ENCODE measurements around the gene CNIH2. TPM values are rescaled to one million over a fixed set of nuclear protein-coding genes. Genes with fewer than 3 reads are reported as not detected.

CNIH2 gene
- total and polyA plus RNA-seq, 9 of the 15 experiments (the other 6 are each of a cell fraction or from before 2014, with no cell fraction given): 0.26 to 0.89 (median 0.40) TPM; not detected in 4

DNA sequence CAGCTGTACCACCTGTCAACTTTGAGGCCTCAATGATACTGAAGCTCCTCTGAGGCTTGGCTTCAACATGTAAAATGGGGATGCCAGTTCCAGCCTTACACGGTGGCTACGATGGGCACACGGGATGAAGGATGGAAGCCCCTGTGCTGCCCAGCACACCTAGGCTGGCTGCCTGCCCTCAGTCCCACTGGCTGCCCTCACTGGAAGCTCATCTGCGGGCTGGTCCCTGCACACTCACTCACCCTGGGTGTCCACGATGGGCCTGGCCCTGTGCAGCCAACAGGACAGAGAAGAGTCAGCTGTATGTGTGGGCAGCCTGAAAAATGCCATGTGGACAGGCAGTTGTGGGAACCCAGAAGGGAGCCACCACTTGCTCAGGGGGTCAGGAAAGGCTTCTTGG lies 8.7 kb downstream of the CNIH2 start:
- WGBS (ENCODE audit: insufficient coverage, low coverage, missing lambda C conversion rate): 78% methylated on average over 5 of the region's 5 CpGs
- peaks cover 13% of the 10 kb centered on the region for H4K20me1 ChIP-seq (replicated peaks; ENCODE audit: control insufficient read depth, insufficient read depth, low read length)
- H3K9ac ChIP-seq (ENCODE audit: insufficient read depth in 1 of 2, low read depth in 2 of 2, low read length in 2 of 2): peak overlapping the region in 1 of 2 experiments; percentile 68; a peak in 2 of 4 replicates
- no peak overlapping the region for H3K4me3 ChIP-seq
- BruUV-seq (replicated peaks): no TSS peak
- ChIA-PET CTCF (ENCODE audit: low intra/inter-chr PET ratio) (no interaction called here), POLR2A (interaction anchor here (0.8 to 1.4 kb wide), 3 partner anchors 10 to 26 kb away, joined by 3 to 7 read pairs (median 5); no protein-coding TSS in a partner anchor)
- H3K27ac ChIP-seq (ENCODE audit: extremely low read depth, low read depth, low read length): no peak overlapping the region
- no peak overlapping the region for H2AFZ ChIP-seq (ENCODE audit: low read depth, low read length)
- peaks cover 24% of the 10 kb centered on the region for H3K79me2 ChIP-seq (ENCODE audit: control insufficient read depth, insufficient read depth, low read length)
- no peaks in the 10 kb centered on the region for H3K9me3 ChIP-seq (replicated peaks; ENCODE audit: control insufficient read depth, insufficient read depth, low read depth, low read length)
- no peak overlapping the region for H3K4me2 ChIP-seq (ENCODE audit: insufficient read depth, low read length)
- intact Hi-C loops (cut with micrococcal nuclease) (no loop called here), in situ Hi-C loops (cut with MboI) (no loop called here)
- peaks cover 4% of the 10 kb centered on the region for H3K9me1 ChIP-seq (ENCODE audit: control insufficient read depth, insufficient read depth, low read length)
- peaks cover 37% of the 10 kb centered on the region; the same call in 2 of the 3 replicates for H3K36me3 ChIP-seq (ENCODE audit: control insufficient read depth, insufficient read depth, low read length)
- no peaks in the 10 kb centered on the region for H3K27me3 ChIP-seq (ENCODE audit: control insufficient read depth in 2 of 2, insufficient read depth in 2 of 2, low read length in 2 of 2)
- ATAC-seq (no peak), FAIRE-seq (no peak), DNase-seq (ENCODE audit: extremely low read depth in 1 of 4, low spot score in 3 of 4) (no peak)
- H3K4me1 ChIP-seq (replicated peaks in 1 of 2; ENCODE audit: control insufficient read depth in 2 of 2, insufficient read depth in 2 of 2, low read length in 2 of 2): peaks cover 21 to 61% of the 10 kb centered on the region in 2 experiments
- no peak for TF ChIP-seq ZBTB8A (IDR thresholded peaks at IDR 0.05; ENCODE audit: partially characterized antibody)
- no peak for TF ChIP-seq CHD2 (IDR thresholded peaks at IDR 0.05; ENCODE audit: low read depth, low read length)
- TF ChIP-seq NR2C2 (CRISPR knock-in tag; IDR thresholded peaks at IDR 0.05): no peak
- TF ChIP-seq NR2C2 (tag; IDR thresholded peaks at IDR 0.05): no peak
- TF ChIP-seq ZBTB1 (CRISPR knock-in tag; IDR thresholded peaks at IDR 0.05; ENCODE audit: borderline replicate concordance, low read depth): no peak
- TF ChIP-seq, protein P1, sequence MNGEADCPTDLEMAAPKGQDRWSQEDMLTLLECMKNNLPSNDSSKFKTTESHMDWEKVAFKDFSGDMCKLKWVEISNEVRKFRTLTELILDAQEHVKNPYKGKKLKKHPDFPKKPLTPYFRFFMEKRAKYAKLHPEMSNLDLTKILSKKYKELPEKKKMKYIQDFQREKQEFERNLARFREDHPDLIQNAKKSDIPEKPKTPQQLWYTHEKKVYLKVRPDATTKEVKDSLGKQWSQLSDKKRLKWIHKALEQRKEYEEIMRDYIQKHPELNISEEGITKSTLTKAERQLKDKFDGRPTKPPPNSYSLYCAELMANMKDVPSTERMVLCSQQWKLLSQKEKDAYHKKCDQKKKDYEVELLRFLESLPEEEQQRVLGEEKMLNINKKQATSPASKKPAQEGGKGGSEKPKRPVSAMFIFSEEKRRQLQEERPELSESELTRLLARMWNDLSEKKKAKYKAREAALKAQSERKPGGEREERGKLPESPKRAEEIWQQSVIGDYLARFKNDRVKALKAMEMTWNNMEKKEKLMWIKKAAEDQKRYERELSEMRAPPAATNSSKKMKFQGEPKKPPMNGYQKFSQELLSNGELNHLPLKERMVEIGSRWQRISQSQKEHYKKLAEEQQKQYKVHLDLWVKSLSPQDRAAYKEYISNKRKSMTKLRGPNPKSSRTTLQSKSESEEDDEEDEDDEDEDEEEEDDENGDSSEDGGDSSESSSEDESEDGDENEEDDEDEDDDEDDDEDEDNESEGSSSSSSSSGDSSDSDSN (IDR thresholded peaks at IDR 0.05; ENCODE audit: borderline replicate concordance in 1 of 2, low read depth in 2 of 2, low read length in 2 of 2): no peak
- TF ChIP-seq HDGF (IDR thresholded peaks at IDR 0.05): no peak
- TF ChIP-seq MECOM (CRISPR knock-in tag; IDR thresholded peaks at IDR 0.05): no peak
- TF ChIP-seq RBM25 (IDR thresholded peaks at IDR 0.05; ENCODE audit: low read depth, low read length, severe bottlenecking): no peak
- TF ChIP-seq ZNF717 (CRISPR knock-in tag; IDR thresholded peaks at IDR 0.05): no peak
- TF ChIP-seq, protein P2, sequence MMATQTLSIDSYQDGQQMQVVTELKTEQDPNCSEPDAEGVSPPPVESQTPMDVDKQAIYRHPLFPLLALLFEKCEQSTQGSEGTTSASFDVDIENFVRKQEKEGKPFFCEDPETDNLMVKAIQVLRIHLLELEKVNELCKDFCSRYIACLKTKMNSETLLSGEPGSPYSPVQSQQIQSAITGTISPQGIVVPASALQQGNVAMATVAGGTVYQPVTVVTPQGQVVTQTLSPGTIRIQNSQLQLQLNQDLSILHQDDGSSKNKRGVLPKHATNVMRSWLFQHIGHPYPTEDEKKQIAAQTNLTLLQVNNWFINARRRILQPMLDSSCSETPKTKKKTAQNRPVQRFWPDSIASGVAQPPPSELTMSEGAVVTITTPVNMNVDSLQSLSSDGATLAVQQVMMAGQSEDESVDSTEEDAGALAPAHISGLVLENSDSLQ (IDR thresholded peaks at IDR 0.05): no peak
- TF ChIP-seq, protein P3, sequence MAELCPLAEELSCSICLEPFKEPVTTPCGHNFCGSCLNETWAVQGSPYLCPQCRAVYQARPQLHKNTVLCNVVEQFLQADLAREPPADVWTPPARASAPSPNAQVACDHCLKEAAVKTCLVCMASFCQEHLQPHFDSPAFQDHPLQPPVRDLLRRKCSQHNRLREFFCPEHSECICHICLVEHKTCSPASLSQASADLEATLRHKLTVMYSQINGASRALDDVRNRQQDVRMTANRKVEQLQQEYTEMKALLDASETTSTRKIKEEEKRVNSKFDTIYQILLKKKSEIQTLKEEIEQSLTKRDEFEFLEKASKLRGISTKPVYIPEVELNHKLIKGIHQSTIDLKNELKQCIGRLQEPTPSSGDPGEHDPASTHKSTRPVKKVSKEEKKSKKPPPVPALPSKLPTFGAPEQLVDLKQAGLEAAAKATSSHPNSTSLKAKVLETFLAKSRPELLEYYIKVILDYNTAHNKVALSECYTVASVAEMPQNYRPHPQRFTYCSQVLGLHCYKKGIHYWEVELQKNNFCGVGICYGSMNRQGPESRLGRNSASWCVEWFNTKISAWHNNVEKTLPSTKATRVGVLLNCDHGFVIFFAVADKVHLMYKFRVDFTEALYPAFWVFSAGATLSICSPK (IDR thresholded peaks at IDR 0.05; ENCODE audit: borderline replicate concordance): no peak
- TF ChIP-seq, protein P4, sequence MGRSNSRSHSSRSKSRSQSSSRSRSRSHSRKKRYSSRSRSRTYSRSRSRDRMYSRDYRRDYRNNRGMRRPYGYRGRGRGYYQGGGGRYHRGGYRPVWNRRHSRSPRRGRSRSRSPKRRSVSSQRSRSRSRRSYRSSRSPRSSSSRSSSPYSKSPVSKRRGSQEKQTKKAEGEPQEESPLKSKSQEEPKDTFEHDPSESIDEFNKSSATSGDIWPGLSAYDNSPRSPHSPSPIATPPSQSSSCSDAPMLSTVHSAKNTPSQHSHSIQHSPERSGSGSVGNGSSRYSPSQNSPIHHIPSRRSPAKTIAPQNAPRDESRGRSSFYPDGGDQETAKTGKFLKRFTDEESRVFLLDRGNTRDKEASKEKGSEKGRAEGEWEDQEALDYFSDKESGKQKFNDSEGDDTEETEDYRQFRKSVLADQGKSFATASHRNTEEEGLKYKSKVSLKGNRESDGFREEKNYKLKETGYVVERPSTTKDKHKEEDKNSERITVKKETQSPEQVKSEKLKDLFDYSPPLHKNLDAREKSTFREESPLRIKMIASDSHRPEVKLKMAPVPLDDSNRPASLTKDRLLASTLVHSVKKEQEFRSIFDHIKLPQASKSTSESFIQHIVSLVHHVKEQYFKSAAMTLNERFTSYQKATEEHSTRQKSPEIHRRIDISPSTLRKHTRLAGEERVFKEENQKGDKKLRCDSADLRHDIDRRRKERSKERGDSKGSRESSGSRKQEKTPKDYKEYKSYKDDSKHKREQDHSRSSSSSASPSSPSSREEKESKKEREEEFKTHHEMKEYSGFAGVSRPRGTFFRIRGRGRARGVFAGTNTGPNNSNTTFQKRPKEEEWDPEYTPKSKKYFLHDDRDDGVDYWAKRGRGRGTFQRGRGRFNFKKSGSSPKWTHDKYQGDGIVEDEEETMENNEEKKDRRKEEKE (IDR thresholded peaks at IDR 0.05; ENCODE audit: borderline replicate concordance in 1 of 2, control insufficient read depth in 1 of 2, low read depth in 2 of 2, low read length in 1 of 2): no peak
- no peak for TF ChIP-seq CBX8 (IDR thresholded peaks at IDR 0.05; ENCODE audit: borderline replicate concordance, extremely low read depth, low read depth, low read length, poor library complexity, severe bottlenecking)

Data from K562 (cell line).